Mucosa of descending colon (tissue), 3 donors: ENCODE measurements around the gene ZNF784. TPM values are rescaled to one million over a fixed set of nuclear protein-coding genes. Genes with fewer than 3 reads are reported as not detected.
A peak's percentile ranks its signal among the peaks of the same experiment; 100 is the strongest.

Experiments used
- ATAC-seq: fragments of 200-7000 bp; cut with Tn5 transposase; one replicate; pipeline ENCODE4 v1.9.1; 2020; ENCODE audit warnings: mild to moderate bottlenecking, moderate library complexity
- DNase-seq, 3 donors: peaks; one replicate each; pipeline ENCODE4 v3.0.0-alpha.2; 2020
- H3K36me3 ChIP-seq: fragments of 200-600 bp; one replicate; pipeline ENCODE4 v1.8.0; 2021; ENCODE audit warnings: low read depth, mild to moderate bottlenecking
- H3K4me1 ChIP-seq: fragments of 200-600 bp; one replicate; pipeline ENCODE4 v1.8.0; 2021; ENCODE audit warnings: low read depth, mild to moderate bottlenecking
- H3K4me3 ChIP-seq: fragments of 200-600 bp; one replicate; pipeline ENCODE4 v1.8.0; 2021; ENCODE audit warnings: mild to moderate bottlenecking
- H3K9me3 ChIP-seq: fragments of 200-600 bp; one replicate; pipeline ENCODE4 v1.8.0; 2021; ENCODE audit warnings: mild to moderate bottlenecking
- intact Hi-C, 2 donors: fragments of 100-400 bp; cut with DNase I in 1 of 2; cut with micrococcal nuclease in 1 of 2; formaldehyde crosslinking; loops; one replicate each; pipeline versions ENCODE4 v1.11.0 to v1.11.1; 2022; cut with DNase I, micrococcal nuclease
- total RNA-seq, 3 donors: library from RNA; stranded (reverse); fragmentation: NEBNext Ultra II Directional in 2 of 3; extraction: Animal tissue kit (Norgen Biotek cat#: 25700) in 2 of 3; gene quantifications; one replicate each; pipeline versions ENCODE4 v1.2.1 to v1.2.4, GENCODE V29; 2021 to 2023
- TF ChIP-seq, protein P1 (sequence below): fragments of 200-600 bp; IDR thresholded peaks from one replicate; pipeline ENCODE4 v1.8.0; 2022; ENCODE audit warnings: antibody characterized with exemption, mild to moderate bottlenecking
- donor health status: DM: no; HTN: no; CAD: no; lungs with moderate emphysema.
- donor health status: DM: no; HTN: no; CAD: no.
- donor health status: DM: no; HTN: yes; CAD: no.

ZNF784 gene
- total RNA-seq, 3 donors from 2014 or later, result 8.7 to 13.8 (median 10.1) TPM

DNA sequence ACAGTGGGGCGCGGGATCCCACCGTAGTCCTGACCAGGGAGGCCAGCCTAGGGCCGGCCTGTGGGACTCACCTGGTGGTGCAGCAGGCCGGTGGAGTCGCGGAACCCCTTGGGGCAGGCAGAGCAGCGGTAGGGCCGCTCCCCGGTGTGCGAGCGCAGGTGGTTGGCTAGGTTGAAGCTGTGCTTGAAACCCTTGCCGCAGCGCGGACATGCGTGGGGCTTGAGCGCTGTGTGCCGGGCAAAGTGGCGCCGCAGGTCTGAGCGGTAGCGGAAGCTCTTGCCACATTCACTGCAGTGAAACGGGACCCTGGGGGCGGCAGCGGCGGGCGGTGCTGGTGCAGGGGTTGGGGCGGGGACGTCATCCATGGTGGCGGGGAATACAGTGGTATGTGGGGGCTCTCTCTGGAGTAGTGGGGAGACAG, 26.9 kb downstream of the ZNF784 start:
- Histone ChIP-seq H3K4me1 (peaks cover 6% of the 10 kb centered on the region), H3K4me3 (no peak overlapping the region), H3K9me3 (no peaks in the 10 kb centered on the region), H3K36me3 (no peaks in the 10 kb centered on the region)
- DNase-seq (peak; percentile 28 to 68 (median 46)), ATAC-seq (no peak)
- intact Hi-C loops, result no loop called here
- TF ChIP-seq, protein P1, sequence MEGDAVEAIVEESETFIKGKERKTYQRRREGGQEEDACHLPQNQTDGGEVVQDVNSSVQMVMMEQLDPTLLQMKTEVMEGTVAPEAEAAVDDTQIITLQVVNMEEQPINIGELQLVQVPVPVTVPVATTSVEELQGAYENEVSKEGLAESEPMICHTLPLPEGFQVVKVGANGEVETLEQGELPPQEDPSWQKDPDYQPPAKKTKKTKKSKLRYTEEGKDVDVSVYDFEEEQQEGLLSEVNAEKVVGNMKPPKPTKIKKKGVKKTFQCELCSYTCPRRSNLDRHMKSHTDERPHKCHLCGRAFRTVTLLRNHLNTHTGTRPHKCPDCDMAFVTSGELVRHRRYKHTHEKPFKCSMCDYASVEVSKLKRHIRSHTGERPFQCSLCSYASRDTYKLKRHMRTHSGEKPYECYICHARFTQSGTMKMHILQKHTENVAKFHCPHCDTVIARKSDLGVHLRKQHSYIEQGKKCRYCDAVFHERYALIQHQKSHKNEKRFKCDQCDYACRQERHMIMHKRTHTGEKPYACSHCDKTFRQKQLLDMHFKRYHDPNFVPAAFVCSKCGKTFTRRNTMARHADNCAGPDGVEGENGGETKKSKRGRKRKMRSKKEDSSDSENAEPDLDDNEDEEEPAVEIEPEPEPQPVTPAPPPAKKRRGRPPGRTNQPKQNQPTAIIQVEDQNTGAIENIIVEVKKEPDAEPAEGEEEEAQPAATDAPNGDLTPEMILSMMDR, result no peak

DNA sequence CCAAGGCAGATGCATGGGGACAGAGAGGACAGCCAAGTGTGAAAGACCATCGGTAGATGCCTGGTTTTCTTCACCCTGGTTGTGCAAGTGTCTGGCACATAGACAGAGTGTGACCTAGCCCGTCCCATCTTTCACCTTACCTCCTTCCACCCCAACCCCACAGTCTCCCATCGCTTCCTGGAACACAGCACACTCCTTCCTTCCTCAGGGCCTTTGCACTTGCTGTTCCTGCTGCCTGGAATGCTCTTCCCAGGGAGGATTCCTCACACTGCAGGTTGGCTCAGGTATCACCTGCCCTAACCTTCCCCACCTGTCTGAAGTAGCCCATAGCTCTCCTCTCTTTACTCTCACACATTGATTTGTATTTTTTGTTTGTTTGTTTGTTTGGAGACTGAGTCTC, 28.1 kb downstream of the ZNF784 start:
- no peaks in the 10 kb centered on the region for H3K9me3 ChIP-seq
- intact Hi-C loops, result no loop called here
- H3K36me3 ChIP-seq, result no peaks in the 10 kb centered on the region
- DNase-seq (no peak), ATAC-seq (no peak)
- no peak overlapping the region for H3K4me3 ChIP-seq
- peaks cover 6% of the 10 kb centered on the region for H3K4me1 ChIP-seq
- TF ChIP-seq, protein P1, result no peak

DNA sequence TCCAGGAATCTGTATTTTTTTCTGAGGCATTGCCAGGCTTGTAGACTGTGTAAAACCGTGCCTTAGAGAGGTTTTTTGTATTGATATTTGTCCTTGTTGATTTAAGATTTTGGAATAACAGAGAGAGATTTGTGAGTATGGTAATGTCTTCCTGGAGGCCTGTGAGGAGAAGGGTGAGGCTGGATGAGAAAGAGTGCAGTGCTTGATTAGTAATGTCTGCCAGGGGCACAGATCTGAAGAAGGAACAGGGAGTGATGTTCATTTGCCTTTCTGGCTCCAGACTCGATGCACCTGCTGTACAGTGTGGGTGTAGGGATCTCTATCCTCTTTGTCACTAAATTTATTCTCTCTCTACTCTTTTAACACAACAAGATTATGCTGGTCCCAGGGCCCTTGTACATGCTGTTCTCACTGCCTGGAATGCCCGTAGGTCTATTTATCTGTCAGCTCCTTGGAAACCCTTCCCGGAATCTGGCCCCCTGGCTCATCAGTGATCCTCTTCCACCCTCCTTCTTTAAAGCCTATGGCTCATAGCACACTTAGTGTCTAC, 29.3 kb downstream of the ZNF784 start:
- intact Hi-C loops, result no loop called here
- no peak for ATAC-seq
- no peak for DNase-seq
- Histone ChIP-seq H3K4me3 (no peak overlapping the region), H3K36me3 (no peaks in the 10 kb centered on the region), H3K9me3 (no peaks in the 10 kb centered on the region), H3K4me1 (no peaks in the 10 kb centered on the region)
- TF ChIP-seq, protein P1, result no peak

DNA sequence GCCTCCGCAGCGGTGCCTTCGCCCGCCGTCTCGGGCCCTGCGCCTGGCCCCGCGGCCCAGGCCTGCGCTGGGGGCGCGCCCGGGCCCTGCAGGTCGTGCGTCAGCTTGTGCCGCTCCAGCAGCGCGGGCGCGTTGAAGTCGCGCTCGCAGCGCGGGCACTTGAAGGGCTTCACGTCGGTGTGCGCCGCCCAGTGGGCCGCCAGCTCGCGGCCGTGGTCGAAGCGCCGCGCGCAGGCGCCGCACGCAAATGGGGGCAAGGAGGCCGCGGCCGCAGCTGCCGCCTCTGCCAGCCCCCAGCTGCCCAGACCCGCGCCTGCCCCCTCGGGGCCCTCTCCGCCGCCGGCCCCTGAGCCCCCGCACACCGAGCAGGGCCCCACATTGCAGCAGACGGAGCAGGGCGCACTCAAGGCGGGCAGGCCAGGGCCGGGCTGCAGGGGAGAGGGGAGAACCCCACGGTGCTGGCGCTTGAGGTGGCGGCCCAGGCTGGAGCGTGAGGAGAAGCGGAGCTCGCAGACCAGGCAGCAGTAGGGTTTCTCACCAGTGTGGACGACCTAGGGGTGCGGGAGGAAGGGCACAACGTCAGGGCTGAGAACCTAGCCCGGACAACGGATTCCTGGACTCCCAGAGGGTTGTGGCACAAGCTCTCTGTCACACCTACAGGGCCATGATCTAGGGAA, 31.1 kb downstream of the ZNF784 start:
- intact Hi-C loops, result no loop called here
- no peak for ATAC-seq

DNA sequence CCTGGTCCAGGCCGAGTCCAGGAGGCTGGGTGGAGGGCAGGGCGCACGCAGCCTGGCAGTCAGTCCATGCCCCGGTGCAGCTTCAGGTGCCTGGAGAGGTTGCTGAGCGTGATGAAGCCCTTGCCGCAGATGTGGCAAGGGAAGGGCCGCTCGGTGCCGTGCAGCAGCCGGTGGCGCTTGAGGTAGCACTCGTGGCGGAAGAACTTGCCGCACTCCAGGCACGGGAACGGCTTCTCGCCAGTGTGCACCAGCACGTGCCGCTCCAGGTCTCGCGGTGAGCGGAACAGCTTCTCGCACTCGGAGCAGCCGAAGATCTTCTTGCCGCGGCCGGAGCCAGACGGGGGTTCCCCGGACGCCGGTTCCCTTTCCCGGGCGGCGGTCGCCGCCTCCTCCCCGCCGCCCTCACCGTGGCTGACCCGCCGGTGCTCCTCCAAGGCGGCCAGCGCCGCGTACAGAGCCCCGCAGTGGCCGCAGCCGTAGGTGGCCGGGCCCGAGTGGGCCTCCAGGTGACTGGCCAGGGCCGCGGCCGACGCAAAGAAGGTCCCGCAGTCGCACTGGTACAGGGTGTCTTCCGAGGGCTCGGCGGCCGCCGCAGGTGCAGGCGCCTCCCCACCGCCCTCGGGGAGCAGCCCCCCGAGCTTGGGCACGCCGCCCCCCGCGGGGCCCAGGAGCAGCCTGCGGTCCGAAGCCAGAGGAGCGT, 31.8 kb downstream of the ZNF784 start:
- no peak overlapping the region for H3K4me3 ChIP-seq
- intact Hi-C loops, result no loop called here
- H3K4me1 ChIP-seq, result no peaks in the 10 kb centered on the region
- DNase-seq (no peak), ATAC-seq (no peak)
- H3K9me3 ChIP-seq, result no peaks in the 10 kb centered on the region
- no peaks in the 10 kb centered on the region for H3K36me3 ChIP-seq
- TF ChIP-seq, protein P1, result no peak

More for the DNA sequence above, 31.1 kb downstream of the ZNF784 start:
- no peaks in the 10 kb centered on the region for H3K9me3 ChIP-seq
- TF ChIP-seq, protein P1, result no peak
- no peak for DNase-seq
- no peaks in the 10 kb centered on the region for H3K4me1 ChIP-seq
- H3K36me3 ChIP-seq, result no peaks in the 10 kb centered on the region
- no peak overlapping the region for H3K4me3 ChIP-seq
